ENCODE results near the gene MRFAP1. TPM values are rescaled to one million over a fixed set of nuclear protein-coding genes. Genes with fewer than 3 reads are reported as not detected.

MRFAP1 gene
- total and polyA plus RNA-seq, 2 of the 4 experiments (the other 2 are of a cell fraction), result 65.4 to 268 TPM

DNA sequence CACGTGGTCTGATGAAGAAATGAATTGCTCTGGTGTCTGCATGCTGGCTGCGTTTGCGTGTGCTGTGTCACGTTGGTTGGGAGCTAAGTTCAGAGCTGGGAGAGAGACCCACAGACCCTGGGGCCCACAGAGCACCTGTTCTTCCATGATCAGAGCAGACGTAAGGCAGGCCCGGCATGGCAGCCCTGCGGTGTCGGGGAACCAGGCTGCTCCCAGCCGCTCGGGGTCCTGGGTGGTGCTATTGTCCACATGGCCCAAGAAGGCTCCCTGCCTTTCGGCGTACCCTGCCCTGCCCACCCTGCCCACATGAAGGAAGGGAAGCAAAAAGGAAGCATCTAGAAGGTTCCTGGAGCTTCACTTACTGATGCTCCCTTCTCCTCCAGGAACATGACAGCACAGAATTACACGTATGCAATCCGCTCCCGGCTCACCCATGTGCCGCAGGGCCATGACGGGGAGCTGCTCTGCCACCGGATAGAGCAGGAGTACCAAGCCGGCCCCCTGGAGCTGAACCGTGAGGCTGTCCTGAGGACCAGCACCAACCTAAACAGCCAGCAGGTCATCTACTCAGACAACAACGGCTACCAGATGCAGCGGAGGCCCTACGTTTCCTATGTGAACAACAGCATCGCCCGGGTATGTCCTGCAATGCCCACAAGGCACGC is 30.9 kb upstream of the MRFAP1 start:
- no TSS peak for BruUV-seq (replicated peaks)
- dilution Hi-C loops (cut with HindIII; ENCODE audit: low sequenced_read_pairs, unreplicated experiment), result no loop called here
- POLR2A ChIA-PET (ENCODE audit: unreplicated experiment), result interaction anchor here (0.5 kb wide), 1 partner anchor 749 kb away, joined by 3 read pairs; no protein-coding TSS in a partner anchor

More for the DNA sequence above, 30.9 kb upstream of the MRFAP1 start:
- Histone ChIP-seq H4K20me1 (ENCODE audit: insufficient read depth, low read length) (no peaks in the 10 kb centered on the region), H4K91ac (ENCODE audit: insufficient read depth, low read depth, low read length) (no peak overlapping the region), H3K79me1 (ENCODE audit: low read depth in 1 of 2, low read length in 2 of 2) (no peaks in the 10 kb centered on the region), H3K27me3 (ENCODE audit: control insufficient read depth, insufficient read depth, low read length) (no peaks in the 10 kb centered on the region), H3K9me3 (ENCODE audit: control insufficient read depth, insufficient read depth, low read length) (peaks cover 8% of the 10 kb centered on the region), H3K27ac (ENCODE audit: insufficient read depth, low read length) (no peak overlapping the region), H4K8ac (ENCODE audit: low read depth in 2 of 2, low read length in 2 of 2) (no peak overlapping the region), H2AK9ac (replicated peaks; ENCODE audit: low read depth, low read length, poor library complexity) (no peak overlapping the region), H2BK20ac (ENCODE audit: low read depth, low read length) (no peak overlapping the region), H2BK15ac (ENCODE audit: low read depth, low read length) (no peak overlapping the region), H3K56ac (ENCODE audit: extremely low read depth, insufficient read depth, low read length) (no peak overlapping the region), H3K36me3 (ENCODE audit: control insufficient read depth, insufficient read depth, low read length) (peaks cover 54% of the 10 kb centered on the region), H2AK5ac (ENCODE audit: low read depth, low read length) (no peak overlapping the region), H3K4me2 (ENCODE audit: low read depth, low read length) (no peak overlapping the region), H2BK5ac (ENCODE audit: low read depth, low read length, poor library complexity, severe bottlenecking) (no peak overlapping the region), H3K9ac (ENCODE audit: low read depth, low read length) (no peak overlapping the region), H2BK120ac (ENCODE audit: low read depth, low read length) (no peak overlapping the region), H2AFZ (replicated peaks; ENCODE audit: low read length, poor library complexity) (no peak overlapping the region), H3K9me1 (ENCODE audit: insufficient read depth, low read length) (no peaks in the 10 kb centered on the region; the same call in 1 of the 2 replicates), H3K23ac (ENCODE audit: low read depth, low read length) (no peak overlapping the region), H3K4ac (ENCODE audit: low read depth, low read length) (no peak overlapping the region), H4K5ac (ENCODE audit: low read depth, low read length) (no peak overlapping the region), H3K18ac (ENCODE audit: low read depth, low read length) (no peak overlapping the region), H3K14ac (replicated peaks; ENCODE audit: low read depth, low read length) (no peak overlapping the region), H3K4me1 (ENCODE audit: control insufficient read depth, insufficient read depth, low read length) (no peaks in the 10 kb centered on the region), H3K4me3 (ENCODE audit: insufficient read depth, low read depth, low read length) (no peak overlapping the region)
- WGBS, 2 experiments (ENCODE audit: extremely low coverage in 2 of 2, insufficient read length in 1 of 2), result 91% methylated on average over 6 of the region's 26 CpGs; no CpG with 5 or more reads in 1 of the 2 experiments
- CTCF ChIA-PET, result no interaction called here
- intact Hi-C loops (cut with micrococcal nuclease) (no loop called here), in situ Hi-C loops (cut with MboI; ENCODE audit: low sequenced_read_pairs) (no loop called here)
- DNase-seq (no peak), ATAC-seq (ENCODE audit: low read depth) (no peak)
- no peak for TF ChIP-seq MXI1 (IDR thresholded peaks at IDR 0.05; ENCODE audit: borderline replicate concordance, low read depth, low read length)
- TF ChIP-seq, protein P1, sequence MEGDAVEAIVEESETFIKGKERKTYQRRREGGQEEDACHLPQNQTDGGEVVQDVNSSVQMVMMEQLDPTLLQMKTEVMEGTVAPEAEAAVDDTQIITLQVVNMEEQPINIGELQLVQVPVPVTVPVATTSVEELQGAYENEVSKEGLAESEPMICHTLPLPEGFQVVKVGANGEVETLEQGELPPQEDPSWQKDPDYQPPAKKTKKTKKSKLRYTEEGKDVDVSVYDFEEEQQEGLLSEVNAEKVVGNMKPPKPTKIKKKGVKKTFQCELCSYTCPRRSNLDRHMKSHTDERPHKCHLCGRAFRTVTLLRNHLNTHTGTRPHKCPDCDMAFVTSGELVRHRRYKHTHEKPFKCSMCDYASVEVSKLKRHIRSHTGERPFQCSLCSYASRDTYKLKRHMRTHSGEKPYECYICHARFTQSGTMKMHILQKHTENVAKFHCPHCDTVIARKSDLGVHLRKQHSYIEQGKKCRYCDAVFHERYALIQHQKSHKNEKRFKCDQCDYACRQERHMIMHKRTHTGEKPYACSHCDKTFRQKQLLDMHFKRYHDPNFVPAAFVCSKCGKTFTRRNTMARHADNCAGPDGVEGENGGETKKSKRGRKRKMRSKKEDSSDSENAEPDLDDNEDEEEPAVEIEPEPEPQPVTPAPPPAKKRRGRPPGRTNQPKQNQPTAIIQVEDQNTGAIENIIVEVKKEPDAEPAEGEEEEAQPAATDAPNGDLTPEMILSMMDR (conservative IDR thresholded peaks at IDR 0.05; ENCODE audit: low read depth, low read length), result no peak
- no peak for TF ChIP-seq NFE2L2 (IDR thresholded peaks at IDR 0.05; ENCODE audit: low read depth, low read length)
- TF ChIP-seq RCOR1 (IDR thresholded peaks at IDR 0.05; ENCODE audit: insufficient replicate concordance, low read length), result no peak
- no peak for TF ChIP-seq MAFK (IDR thresholded peaks at IDR 0.05; ENCODE audit: low read depth, low read length)
- TF ChIP-seq CEBPB (IDR thresholded peaks at IDR 0.05; ENCODE audit: low read depth, low read length), result no peak
- TF ChIP-seq POLR2A (IDR thresholded peaks at IDR 0.05; ENCODE audit: low read depth, low read length), result no peak
- no peak for TF ChIP-seq FOS (IDR thresholded peaks at IDR 0.05; ENCODE audit: low read depth, low read length)
